ENCODE results near the gene ARL13A.

ARL13A gene

DNA sequence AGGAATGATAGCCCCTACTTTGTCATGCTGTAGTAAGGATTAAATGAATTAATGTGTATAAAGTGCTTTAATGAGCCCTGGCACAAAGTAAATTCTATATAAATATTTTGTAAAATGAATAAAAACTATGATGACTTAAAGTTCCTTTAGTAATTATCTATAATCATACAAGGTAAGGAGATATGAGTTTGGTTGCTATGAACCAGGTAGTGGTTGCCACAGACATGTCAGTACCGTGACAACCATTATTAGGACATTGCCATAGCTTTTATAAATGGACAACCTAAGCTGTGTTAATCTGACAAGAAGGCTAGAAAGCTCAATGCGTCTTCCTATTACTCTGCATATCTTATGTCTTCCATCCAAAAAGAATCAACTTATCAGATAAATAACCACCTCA lies at the start of gene ARL13A:
Gene ARL13A (plus strand): TSS at position 301 of the 400 bp plus-strand sequence. CDS start 3,982 bp downstream, outside the sequence.
- no peak within 1 kb of the TSS for H3K9ac ChIP-seq (ENCODE audit: low read depth, low read length)
- no peaks in the 10 kb centered on the region for H3K4me1 ChIP-seq (ENCODE audit: insufficient read depth, low read length)
- no peaks in the 10 kb centered on the region for H3K36me3 ChIP-seq (ENCODE audit: insufficient read depth, low read length)
- H3K9me3 ChIP-seq (ENCODE audit: control insufficient read depth, insufficient read depth, low read length) = no peaks in the 10 kb centered on the region

DNA sequence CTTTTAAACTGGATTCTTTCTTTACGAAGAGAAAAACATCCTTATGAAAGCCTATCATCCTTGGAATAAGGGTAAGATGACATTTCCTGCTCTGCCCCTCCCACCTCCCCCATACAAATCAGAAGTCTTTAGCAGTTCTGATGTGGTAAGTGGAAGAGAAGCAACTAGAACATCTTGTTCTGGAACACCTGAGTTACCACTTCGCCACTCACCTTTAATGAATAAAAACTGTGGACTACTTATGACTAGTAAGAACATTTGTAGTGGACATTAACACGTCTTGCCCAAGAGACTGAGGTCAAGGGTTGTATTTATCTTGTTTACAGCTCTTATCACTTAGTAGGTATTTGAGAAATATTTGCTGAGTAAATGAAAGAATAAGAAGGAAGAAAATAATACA lies 45.1 kb upstream of the ARL13A start:
- Histone ChIP-seq H3K4me1 (ENCODE audit: insufficient read depth, low read length) (no peaks in the 10 kb centered on the region), H3K36me3 (ENCODE audit: insufficient read depth, low read length) (no peaks in the 10 kb centered on the region), H3K9ac (ENCODE audit: low read depth, low read length) (no peak overlapping the region), H3K9me3 (ENCODE audit: control insufficient read depth, insufficient read depth, low read length) (no peaks in the 10 kb centered on the region)

DNA sequence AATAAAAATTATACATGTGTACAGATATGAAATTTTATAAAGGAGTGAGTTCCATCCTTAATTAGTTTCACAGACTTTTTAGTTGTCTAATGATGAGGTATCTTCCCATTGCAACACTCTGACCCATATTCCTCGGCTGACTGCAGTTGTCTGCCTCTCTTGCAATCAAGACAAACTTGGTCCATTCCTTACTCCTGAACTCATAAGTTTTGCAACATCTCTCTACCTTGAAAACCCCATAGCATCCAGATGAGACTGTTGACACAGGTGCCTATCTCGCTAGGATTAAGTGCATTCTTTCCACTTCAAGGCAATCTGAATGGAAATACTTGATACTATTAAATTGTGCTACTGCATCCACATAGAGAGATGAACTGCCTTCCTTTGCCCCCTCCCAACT lies 43.1 kb upstream of the ARL13A start:
- H3K9ac ChIP-seq (ENCODE audit: low read depth, low read length) = no peak overlapping the region
- no peaks in the 10 kb centered on the region for H3K9me3 ChIP-seq (ENCODE audit: control insufficient read depth, insufficient read depth, low read length)
- no peaks in the 10 kb centered on the region for H3K4me1 ChIP-seq (ENCODE audit: insufficient read depth, low read length)
- no peaks in the 10 kb centered on the region for H3K36me3 ChIP-seq (ENCODE audit: insufficient read depth, low read length)

DNA sequence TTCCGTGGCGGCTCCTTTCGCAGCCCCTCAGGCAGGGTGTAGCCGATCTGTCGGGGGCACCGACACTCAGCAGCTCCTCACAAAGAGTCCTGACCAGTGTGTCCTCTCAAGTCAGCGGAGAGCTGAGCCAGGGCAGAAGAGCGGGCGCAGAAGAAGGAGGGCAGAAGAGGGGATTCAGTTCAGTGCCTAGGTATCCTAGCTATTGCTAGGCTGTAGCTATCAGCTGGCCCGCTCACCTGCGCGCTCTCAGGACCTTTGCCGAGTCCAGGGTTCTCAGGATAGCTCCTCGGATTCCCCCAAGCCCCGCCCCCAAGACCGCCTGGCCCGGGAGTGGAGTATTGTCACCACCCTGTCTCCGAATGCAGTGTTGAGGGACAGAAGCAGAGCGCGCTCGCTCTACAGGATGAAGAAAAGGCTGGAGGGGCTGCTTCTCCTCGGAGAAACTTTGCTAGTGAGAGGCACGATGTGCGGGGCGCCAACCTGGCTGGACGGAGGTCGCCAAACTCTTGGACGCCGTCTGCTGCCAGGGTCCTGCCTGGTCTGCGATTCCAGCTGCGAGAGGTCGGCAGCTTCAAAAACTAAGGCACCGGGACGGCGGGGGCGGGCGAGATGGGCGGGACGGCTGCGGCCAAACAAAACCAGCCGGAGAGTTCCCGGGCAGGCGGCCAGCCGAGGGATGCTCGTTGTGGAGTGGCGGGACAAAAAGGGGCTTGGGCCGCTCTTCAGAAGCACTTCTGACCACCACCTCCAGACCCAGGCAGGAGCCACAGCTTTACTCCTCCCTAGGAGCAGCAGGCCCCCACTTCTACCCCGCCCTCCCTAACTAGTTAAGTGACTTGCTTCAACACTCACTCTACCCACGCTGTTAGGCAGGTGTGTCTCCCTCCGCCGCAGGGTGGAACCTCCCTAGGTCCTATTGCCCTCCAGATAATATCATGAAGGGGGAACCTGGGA lies 40.6 kb upstream of the ARL13A start, which contains the start of gene XKRX:
Gene XKRX (minus strand): TSS at position 258 of the 954 bp plus-strand sequence. CDS start 613 bp downstream, outside the sequence.
- Histone ChIP-seq H3K9ac (ENCODE audit: low read depth, low read length) (peak within 1 kb of the TSS; percentile 68), H3K9me3 (ENCODE audit: control insufficient read depth, insufficient read depth, low read length) (no peaks in the 10 kb centered on the region), H3K36me3 (ENCODE audit: insufficient read depth, low read length) (no peaks in the 10 kb centered on the region), H3K4me1 (ENCODE audit: insufficient read depth, low read length) (no peaks in the 10 kb centered on the region)

DNA sequence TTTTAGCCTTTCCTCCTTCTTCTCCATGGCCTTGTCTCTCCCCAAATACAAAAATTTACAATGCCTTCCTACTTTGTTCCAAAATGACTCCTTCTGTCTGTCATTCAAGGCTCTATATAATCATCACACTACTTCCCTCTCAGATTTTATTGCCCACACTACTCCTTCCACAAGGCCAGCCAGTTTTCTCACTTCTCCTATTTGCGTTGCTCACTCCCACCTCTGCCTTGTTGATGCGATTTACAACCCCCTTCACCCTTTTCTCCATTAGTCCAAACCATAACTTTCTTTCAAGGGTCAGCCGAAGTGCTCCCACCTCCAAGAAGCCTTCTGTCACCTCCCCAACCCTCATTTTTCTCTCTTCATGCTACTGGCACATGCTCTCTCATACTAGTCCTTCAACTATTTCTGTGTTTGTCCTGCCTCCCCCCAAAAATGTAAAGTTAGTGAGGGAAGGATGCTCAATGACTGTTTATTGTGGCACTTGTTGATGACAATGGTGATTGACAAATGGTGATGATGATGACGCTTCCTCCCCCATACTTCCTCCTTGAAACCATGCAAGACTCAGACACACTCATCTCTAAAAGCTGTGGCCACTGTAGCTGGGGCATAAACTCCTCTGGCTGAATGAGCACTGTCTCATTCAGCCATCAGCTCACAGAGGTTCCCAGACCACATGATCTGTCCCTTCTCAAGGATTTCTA lies 38.1 kb upstream of the ARL13A start:
- no peaks in the 10 kb centered on the region for H3K36me3 ChIP-seq (ENCODE audit: insufficient read depth, low read length)
- H3K9me3 ChIP-seq (ENCODE audit: control insufficient read depth, insufficient read depth, low read length) = no peaks in the 10 kb centered on the region
- H3K9ac ChIP-seq (ENCODE audit: low read depth, low read length) = no peak overlapping the region
- no peaks in the 10 kb centered on the region for H3K4me1 ChIP-seq (ENCODE audit: insufficient read depth, low read length)

DNA sequence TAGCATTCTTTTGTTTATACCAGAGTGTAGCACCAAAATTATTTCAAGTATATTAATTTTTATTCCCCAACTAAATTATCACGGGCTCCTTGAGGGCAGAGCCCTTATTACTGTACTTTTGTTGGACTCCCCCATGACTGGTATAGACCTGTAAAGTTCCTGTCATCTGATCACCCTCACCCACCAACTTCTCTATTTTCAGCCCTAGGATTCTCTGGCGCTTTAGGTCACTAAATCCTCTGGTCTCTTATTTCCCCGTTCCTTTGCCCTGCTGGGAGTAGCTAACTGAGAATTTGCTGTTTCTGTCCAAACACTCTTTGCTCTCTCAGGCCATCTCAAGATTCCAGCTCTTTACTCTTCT lies 37.6 kb upstream of the ARL13A start:
- H3K36me3 ChIP-seq (ENCODE audit: insufficient read depth, low read length) = no peaks in the 10 kb centered on the region
- no peaks in the 10 kb centered on the region for H3K9me3 ChIP-seq (ENCODE audit: control insufficient read depth, insufficient read depth, low read length)
- no peaks in the 10 kb centered on the region for H3K4me1 ChIP-seq (ENCODE audit: insufficient read depth, low read length)
- H3K9ac ChIP-seq (ENCODE audit: low read depth, low read length) = no peak overlapping the region

DNA sequence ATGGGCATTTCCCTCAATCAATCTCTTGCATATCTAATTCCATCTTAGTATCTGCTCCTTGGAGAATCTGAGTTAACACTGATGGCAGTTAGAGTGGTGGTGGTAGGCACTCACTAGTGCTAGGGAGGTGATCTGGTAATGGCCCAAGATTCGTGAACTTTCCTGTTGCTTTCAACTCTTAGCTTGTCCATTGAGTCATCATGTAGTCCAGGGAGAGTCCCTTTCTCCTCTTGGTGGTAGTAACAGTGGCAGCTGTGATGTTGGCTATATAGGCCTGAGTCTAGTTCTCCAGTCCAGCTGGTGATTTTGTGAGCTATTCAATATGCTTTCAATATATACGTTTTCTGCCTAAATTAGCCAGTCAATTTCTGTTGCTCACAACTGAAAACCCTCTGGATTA lies 33.7 kb upstream of the ARL13A start:
- no peaks in the 10 kb centered on the region for H3K4me1 ChIP-seq (ENCODE audit: insufficient read depth, low read length)
- no peak overlapping the region for H3K9ac ChIP-seq (ENCODE audit: low read depth, low read length)
- H3K9me3 ChIP-seq (ENCODE audit: control insufficient read depth, insufficient read depth, low read length) = no peaks in the 10 kb centered on the region
- no peaks in the 10 kb centered on the region for H3K36me3 ChIP-seq (ENCODE audit: insufficient read depth, low read length)

DNA sequence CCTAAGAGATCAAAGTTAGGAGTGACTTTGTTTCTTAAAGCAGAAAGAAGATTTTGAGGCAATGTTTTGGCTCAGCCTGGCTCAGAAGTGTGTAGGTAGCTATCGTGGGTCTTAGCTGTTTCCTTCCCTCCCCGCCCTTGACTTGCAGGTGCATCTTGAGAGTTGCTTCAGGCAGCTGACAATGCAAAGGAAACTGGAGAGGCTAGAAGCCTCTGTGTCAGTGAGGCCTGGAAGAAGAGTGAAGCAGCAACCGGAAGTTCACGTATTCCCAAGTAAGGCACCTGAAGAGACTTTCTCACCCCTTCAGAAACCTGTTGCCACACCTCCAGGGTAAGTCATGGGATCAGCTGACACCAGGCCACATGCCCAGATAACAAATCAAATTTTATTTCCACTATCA lies 30.2 kb upstream of the ARL13A start:
- no peaks in the 10 kb centered on the region for H3K9me3 ChIP-seq (ENCODE audit: control insufficient read depth, insufficient read depth, low read length)
- no peaks in the 10 kb centered on the region for H3K36me3 ChIP-seq (ENCODE audit: insufficient read depth, low read length)
- no peak overlapping the region for H3K9ac ChIP-seq (ENCODE audit: low read depth, low read length)
- H3K4me1 ChIP-seq (ENCODE audit: insufficient read depth, low read length) = no peaks in the 10 kb centered on the region

DNA sequence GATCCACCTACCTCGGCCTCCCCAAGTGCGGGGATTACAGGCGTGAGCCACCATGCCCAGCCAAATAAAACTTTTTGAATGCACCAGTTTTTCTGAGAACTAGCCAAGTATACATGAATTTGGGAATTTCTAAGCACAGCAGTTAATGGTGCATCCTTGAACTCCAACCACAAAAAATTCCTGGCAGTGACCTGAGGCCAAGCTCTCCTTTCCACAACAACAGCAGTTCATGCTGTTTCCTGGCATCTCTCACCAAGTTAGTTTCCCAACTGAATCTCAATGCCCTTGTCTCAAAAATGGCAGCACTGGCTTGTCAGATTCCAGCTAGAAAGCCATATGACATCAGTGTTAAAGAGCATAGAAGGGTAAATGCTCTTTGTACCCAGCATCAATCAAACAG lies 24.9 kb upstream of the ARL13A start:
- Histone ChIP-seq H3K9ac (ENCODE audit: low read depth, low read length) (no peak overlapping the region), H3K4me1 (ENCODE audit: insufficient read depth, low read length) (peaks cover 14% of the 10 kb centered on the region), H3K36me3 (ENCODE audit: insufficient read depth, low read length) (no peaks in the 10 kb centered on the region), H3K9me3 (ENCODE audit: control insufficient read depth, insufficient read depth, low read length) (no peaks in the 10 kb centered on the region)

DNA sequence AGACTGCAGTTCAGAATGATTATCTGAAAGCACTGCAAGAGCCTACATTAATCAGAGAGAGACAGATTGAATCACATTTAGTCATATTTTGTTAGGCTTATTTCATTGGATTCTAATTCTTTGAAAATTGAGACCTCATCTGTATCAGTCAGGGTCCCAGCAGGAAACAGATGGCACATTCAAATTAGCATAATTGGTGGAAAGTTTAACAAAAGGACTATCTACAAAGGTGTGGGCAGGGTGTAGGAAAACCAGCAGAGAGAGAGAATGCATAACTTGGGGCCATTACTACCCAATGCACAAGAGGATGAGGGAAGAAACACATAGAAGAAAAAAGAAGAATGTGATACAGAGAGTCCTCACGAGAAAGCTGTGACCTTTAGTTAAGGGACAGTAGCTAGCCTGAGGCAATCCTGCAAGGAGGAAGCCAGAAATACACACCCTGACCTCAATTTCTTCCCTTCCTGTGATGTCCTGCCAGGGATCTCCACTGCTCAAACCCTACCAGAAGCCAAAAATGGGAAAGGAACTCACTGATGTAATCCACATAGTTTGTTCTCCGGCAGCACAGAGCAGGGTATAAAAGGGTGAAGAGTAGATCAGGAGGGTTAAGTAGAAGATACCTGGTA lies 23.1 kb upstream of the ARL13A start:
- Histone ChIP-seq H3K4me1 (ENCODE audit: insufficient read depth, low read length) (peaks cover 14% of the 10 kb centered on the region), H3K9me3 (ENCODE audit: control insufficient read depth, insufficient read depth, low read length) (no peaks in the 10 kb centered on the region), H3K36me3 (ENCODE audit: insufficient read depth, low read length) (no peaks in the 10 kb centered on the region), H3K9ac (ENCODE audit: low read depth, low read length) (no peak overlapping the region)

DNA sequence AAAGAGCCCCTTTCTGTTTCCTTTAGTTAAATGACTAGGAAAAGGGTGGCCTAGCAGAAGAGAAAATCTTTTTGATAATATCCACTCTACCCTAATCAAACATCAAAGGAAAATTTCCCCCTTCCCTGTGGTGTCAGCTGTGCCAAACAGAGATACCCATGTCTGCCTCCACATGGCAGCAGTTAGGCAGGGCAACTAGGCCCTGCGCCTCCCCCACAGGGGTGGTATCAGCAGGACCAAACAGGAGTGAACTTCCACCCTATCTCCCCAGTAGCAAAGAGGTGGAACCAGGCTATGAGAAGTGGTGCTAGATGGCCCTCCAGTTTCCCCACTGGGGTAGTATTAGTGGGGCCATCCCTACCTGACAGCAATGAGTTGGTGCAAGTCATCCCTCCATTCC lies 21.0 kb upstream of the ARL13A start:
- Histone ChIP-seq H3K36me3 (ENCODE audit: insufficient read depth, low read length) (no peaks in the 10 kb centered on the region), H3K9me3 (ENCODE audit: control insufficient read depth, insufficient read depth, low read length) (no peaks in the 10 kb centered on the region), H3K4me1 (ENCODE audit: insufficient read depth, low read length) (peaks cover 14% of the 10 kb centered on the region), H3K9ac (ENCODE audit: low read depth, low read length) (no peak overlapping the region)

DNA sequence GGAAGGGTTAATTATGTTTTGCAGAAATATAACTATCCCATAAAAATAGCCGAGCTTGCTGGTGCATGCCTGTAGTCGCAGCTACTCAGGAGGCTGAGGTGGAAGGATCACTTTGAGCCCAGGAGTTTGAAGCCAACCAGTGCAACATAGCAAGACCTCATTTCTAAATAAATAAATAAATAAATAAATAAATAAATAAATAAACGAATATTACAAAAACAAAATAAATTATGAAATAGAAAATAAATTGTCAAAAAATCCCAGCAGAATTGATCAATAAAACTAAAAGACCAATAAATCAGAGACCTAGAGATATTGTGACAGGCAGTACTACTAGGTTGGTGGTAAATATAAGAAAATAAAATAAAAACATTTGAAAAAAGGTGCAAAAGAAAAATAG lies 6.7 kb upstream of the ARL13A start:
- H3K36me3 ChIP-seq (ENCODE audit: insufficient read depth, low read length) = no peaks in the 10 kb centered on the region
- H3K4me1 ChIP-seq (ENCODE audit: insufficient read depth, low read length) = no peaks in the 10 kb centered on the region
- H3K9me3 ChIP-seq (ENCODE audit: control insufficient read depth, insufficient read depth, low read length) = no peaks in the 10 kb centered on the region
- no peak overlapping the region for H3K9ac ChIP-seq (ENCODE audit: low read depth, low read length)

DNA sequence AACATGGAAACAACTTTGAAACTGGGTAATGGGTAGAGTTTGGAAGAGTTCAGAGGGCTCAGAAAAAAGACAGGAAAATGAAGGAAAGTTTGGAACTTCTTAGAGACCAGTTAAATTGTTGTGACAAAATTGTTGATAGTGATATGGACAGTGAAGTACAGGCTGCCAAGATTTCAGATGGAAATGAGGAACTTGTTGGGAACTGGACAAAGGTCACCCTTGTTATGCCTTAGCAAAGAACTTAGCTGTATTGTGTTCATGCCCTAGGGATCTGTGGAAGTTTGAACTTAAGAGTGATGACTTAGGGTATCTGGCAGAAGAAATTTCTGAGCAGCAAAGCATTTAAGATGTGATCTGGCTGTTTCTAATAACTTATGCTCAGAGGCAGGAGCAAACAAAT lies 5.1 kb upstream of the ARL13A start:
- no peak overlapping the region for H3K9ac ChIP-seq (ENCODE audit: low read depth, low read length)
- no peaks in the 10 kb centered on the region for H3K9me3 ChIP-seq (ENCODE audit: control insufficient read depth, insufficient read depth, low read length)
- H3K4me1 ChIP-seq (ENCODE audit: insufficient read depth, low read length) = no peaks in the 10 kb centered on the region
- no peaks in the 10 kb centered on the region for H3K36me3 ChIP-seq (ENCODE audit: insufficient read depth, low read length)

DNA sequence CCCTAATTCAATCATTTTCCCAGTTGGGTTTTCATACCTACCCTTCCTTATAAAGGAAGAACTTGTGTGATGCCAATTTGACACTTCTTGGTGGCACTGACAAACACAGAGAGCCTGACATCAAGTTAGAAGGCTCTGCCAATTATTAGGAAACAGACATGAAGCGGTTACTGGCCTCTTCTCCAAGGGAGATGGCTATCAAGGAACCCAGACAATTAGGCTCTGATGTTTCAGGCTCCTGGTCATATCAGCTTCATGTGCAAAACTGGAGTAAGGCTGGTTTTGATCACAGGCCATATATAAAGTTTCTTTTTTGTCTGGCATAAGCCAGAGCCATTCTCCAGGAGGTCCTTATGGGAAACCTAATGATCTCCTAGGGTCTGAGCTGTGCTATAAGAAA lies 428 bp downstream of the ARL13A start:
- no peaks in the 10 kb centered on the region for H3K4me1 ChIP-seq (ENCODE audit: insufficient read depth, low read length)
- H3K36me3 ChIP-seq (ENCODE audit: insufficient read depth, low read length) = no peaks in the 10 kb centered on the region
- H3K9me3 ChIP-seq (ENCODE audit: control insufficient read depth, insufficient read depth, low read length) = no peaks in the 10 kb centered on the region
- H3K9ac ChIP-seq (ENCODE audit: low read depth, low read length) = no peak overlapping the region

All from ES-I3 (cell line).